CD4-positive, alpha-beta T cell treated with Interleukin-10 for 1 hour (primary cell): ENCODE results near the gene CBX2.

Source experiments
- DNase-seq: peaks from one replicate; pipeline ENCODE4 v3.0.0-alpha.2; 2020

Gene CBX2

GRCh38 chr17:79801156-79802038 lies 23.4 kb downstream of the CBX2 start:
- DNase-seq, result no peak

- no peak for DNase-seq
Observed at GRCh38 chr17:79802039-79802735, 24.2 kb downstream of the CBX2 start.

- DNase-seq, result no peak
Observed at GRCh38 chr17:79802736-79803420, 24.9 kb downstream of the CBX2 start.

GRCh38 chr17:79803421-79803996 lies 25.6 kb downstream of the CBX2 start:
- DNase-seq, result no peak

- DNase-seq, result peak; percentile 56
Observed at GRCh38 chr17:79803997-79804855, 26.3 kb downstream of the CBX2 start.

- DNase-seq, result no peak
Observed at GRCh38 chr17:79804856-79805696, 27.1 kb downstream of the CBX2 start.

GRCh38 chr17:79806446-79806760 lies 28.5 kb downstream of the CBX2 start:
- DNase-seq, result no peak

GRCh38 chr17:79806863-79807720 lies 29.1 kb downstream of the CBX2 start:
- DNase-seq, result no peak

- DNase-seq, result peak; percentile 41
Observed at GRCh38 chr17:79808763-79809529, 31.0 kb downstream of the CBX2 start.

GRCh38 chr17:79809530-79810129 lies 31.7 kb downstream of the CBX2 start:
- no peak for DNase-seq

- DNase-seq, result peak; percentile 86
Observed at GRCh38 chr17:79810130-79811010, 32.4 kb downstream of the CBX2 start.

- DNase-seq, result peak; percentile 52
Observed at GRCh38 chr17:79811011-79811867, 33.3 kb downstream of the CBX2 start.

GRCh38 chr17:79811868-79812352 lies 34.0 kb downstream of the CBX2 start:
- DNase-seq, result no peak

- DNase-seq, result no peak
Observed at GRCh38 chr17:79812353-79813258, 34.7 kb downstream of the CBX2 start.

GRCh38 chr17:79813297-79814126 lies 35.6 kb downstream of the CBX2 start:
- DNase-seq, result no peak
